ENCODE data around the gene MINK1. TPM values are rescaled to one million over a fixed set of nuclear protein-coding genes. Genes with fewer than 3 reads are reported as not detected.

The MINK1 gene
- total and polyA plus RNA-seq, 2 donors (not counting 1 experiment from before 2014, with no cell fraction given) = 109 to 160 TPM

- Histone ChIP-seq H3K79me2 (ENCODE audit: control insufficient read depth, insufficient read depth, low read length) (peaks cover 93% of the 10 kb centered on the region), H3K4me2 (replicated peaks; ENCODE audit: low read depth, low read length, poor library complexity, severe bottlenecking) (no peak overlapping the region), H3K9me3 (ENCODE audit: control extremely low read depth in 1 of 3, control insufficient read depth in 2 of 3, insufficient read depth in 1 of 3, low read length in 2 of 3) (no peaks in the 10 kb centered on the region), H3K4me1 (ENCODE audit: control insufficient read depth in 2 of 2, insufficient read depth in 2 of 2, low read length in 2 of 2) (no peaks in the 10 kb centered on the region), H2AFZ (ENCODE audit: insufficient read depth, low read depth, low read length, poor library complexity, severe bottlenecking) (no peak overlapping the region), H3K27ac (ENCODE audit: low read length in 2 of 2) (no peak overlapping the region), H3K4me3 (ENCODE audit: control extremely low read depth in 1 of 5, extremely low read depth in 1 of 5, insufficient read depth in 1 of 5, low read depth in 2 of 5, low read length in 4 of 5) (no peak overlapping the region), H3K36me3 (replicated peaks in 1 of 2; ENCODE audit: control extremely low read depth in 1 of 2, control insufficient read depth in 1 of 2, extremely low read depth in 1 of 2, insufficient read depth in 2 of 2, low read length in 1 of 2) (peaks cover 0 to 14% of the 10 kb centered on the region in 2 experiments), H3K9ac (ENCODE audit: low read length) (no peak overlapping the region), H4K20me1 (ENCODE audit: control insufficient read depth, insufficient read depth, low read length, poor library complexity, severe bottlenecking) (peaks cover 91% of the 10 kb centered on the region), H3K27me3 (replicated peaks in 1 of 4; ENCODE audit: control extremely low read depth in 1 of 4, control insufficient read depth in 3 of 4, insufficient read depth in 4 of 4, low read length in 3 of 4) (no peaks in the 10 kb centered on the region)
- H3K27ac Mint-ChIP-seq = no peak overlapping the region
- intact Hi-C loops (cut with micrococcal nuclease) = no loop called here
- 80% methylated on average over 1 of the region's 3 CpGs for WGBS (ENCODE audit: insufficient coverage)
- POLR2A ChIA-PET = no interaction called here
- TF ChIP-seq EZH2 (IDR thresholded peaks at IDR 0.05; ENCODE audit: borderline replicate concordance, insufficient read depth, low read depth, low read length, poor library complexity, severe bottlenecking) = no peak
- no peak for TF ChIP-seq CTCF (IDR thresholded peaks at IDR 0.05)
- CTCF ChIA-PET = interaction anchor here (0.6 kb wide), 1 partner anchor 35 kb away, joined by 4 read pairs; no protein-coding TSS in a partner anchor
- DNase-seq = no peak
- no peak overlapping the region for H3K4me3 Mint-ChIP-seq
- no peaks in the 10 kb centered on the region for H3K27me3 Mint-ChIP-seq
- peaks cover 35% of the 10 kb centered on the region for H3K4me1 Mint-ChIP-seq
- no peak for ATAC-seq (ENCODE audit: low read depth)
- H3K9me3 Mint-ChIP-seq (ENCODE audit: insufficient read depth) = no peaks in the 10 kb centered on the region
Measured at GRCh38 chr17:4842376-4842775, 9.2 kb downstream of the MINK1 start.

GRCh38 chr17:4843321-4844000, 10.3 kb downstream of the MINK1 start:
- Histone ChIP-seq H3K4me2 (replicated peaks; ENCODE audit: low read depth, low read length, poor library complexity, severe bottlenecking) (no peak overlapping the region), H3K9me3 (ENCODE audit: control extremely low read depth in 1 of 3, control insufficient read depth in 2 of 3, insufficient read depth in 1 of 3, low read length in 2 of 3) (no peaks in the 10 kb centered on the region), H3K9ac (ENCODE audit: low read length) (no peak overlapping the region), H3K4me1 (ENCODE audit: control insufficient read depth in 2 of 2, insufficient read depth in 2 of 2, low read length in 2 of 2) (no peaks in the 10 kb centered on the region), H3K27me3 (replicated peaks in 1 of 4; ENCODE audit: control extremely low read depth in 1 of 4, control insufficient read depth in 3 of 4, insufficient read depth in 4 of 4, low read length in 3 of 4) (no peaks in the 10 kb centered on the region), H3K4me3 (ENCODE audit: control extremely low read depth in 1 of 5, extremely low read depth in 1 of 5, insufficient read depth in 1 of 5, low read depth in 2 of 5, low read length in 4 of 5) (no peak overlapping the region), H3K79me2 (ENCODE audit: control insufficient read depth, insufficient read depth, low read length) (peaks cover 91% of the 10 kb centered on the region), H3K27ac (ENCODE audit: low read length in 2 of 2) (no peak overlapping the region), H4K20me1 (ENCODE audit: control insufficient read depth, insufficient read depth, low read length, poor library complexity, severe bottlenecking) (peaks cover 91% of the 10 kb centered on the region), H2AFZ (ENCODE audit: insufficient read depth, low read depth, low read length, poor library complexity, severe bottlenecking) (no peak overlapping the region), H3K36me3 (replicated peaks in 1 of 2; ENCODE audit: control extremely low read depth in 1 of 2, control insufficient read depth in 1 of 2, extremely low read depth in 1 of 2, insufficient read depth in 2 of 2, low read length in 1 of 2) (peaks cover 0 to 7% of the 10 kb centered on the region in 2 experiments)
- intact Hi-C loops (cut with micrococcal nuclease) = no loop called here
- Mint-ChIP-seq H3K9me3 (ENCODE audit: insufficient read depth) (no peaks in the 10 kb centered on the region), H3K4me1 (peaks cover 35% of the 10 kb centered on the region), H3K4me3 (no peak overlapping the region), H3K27me3 (no peaks in the 10 kb centered on the region), H3K27ac (no peak overlapping the region)
- ATAC-seq (ENCODE audit: low read depth) (no peak), DNase-seq (no peak)
- ChIA-PET POLR2A (no interaction called here), CTCF (no interaction called here)
- TF ChIP-seq EZH2 (IDR thresholded peaks at IDR 0.05; ENCODE audit: borderline replicate concordance, insufficient read depth, low read depth, low read length, poor library complexity, severe bottlenecking) = no peak
- no peak for TF ChIP-seq CTCF (IDR thresholded peaks at IDR 0.05)
- 85% methylated on average over 5 of the region's 9 CpGs for WGBS (ENCODE audit: insufficient coverage)
